GM13977 (cell line): Measurements from ENCODE around the gene CTNNA2.

ENCODE experiments used
- DNase-seq: peaks from one replicate; pipeline ENCODE4 v3.0.0; 2012; ENCODE audit warnings: low spot score
- in situ Hi-C: fragments of 300-500 bp; cut with MboI; formaldehyde crosslinking; loops from one replicate; pipeline ENCODE4 v1.12.0; 2022; ENCODE audit warnings: low sequenced_read_pairs, low pct_unique_long_range_greater_than_20kb, mixed read lengths, inconsistent platforms; ENCODE audit not compliant: unreplicated experiment
- TF ChIP-seq, protein P1 (sequence below): IDR thresholded peaks from 2 replicates; pipeline ENCODE4 v1.5.1; 2012; ENCODE audit warnings: mild to moderate bottlenecking, control low read depth; ENCODE audit not compliant: insufficient read depth; ENCODE audit errors: extremely low read depth, missing control alignments

CTNNA2 gene

GRCh38 chr2:79938648-79939047 lies 425.8 kb downstream of the CTNNA2 start:
- in situ Hi-C loops, result no loop called here
- TF ChIP-seq, protein P1, sequence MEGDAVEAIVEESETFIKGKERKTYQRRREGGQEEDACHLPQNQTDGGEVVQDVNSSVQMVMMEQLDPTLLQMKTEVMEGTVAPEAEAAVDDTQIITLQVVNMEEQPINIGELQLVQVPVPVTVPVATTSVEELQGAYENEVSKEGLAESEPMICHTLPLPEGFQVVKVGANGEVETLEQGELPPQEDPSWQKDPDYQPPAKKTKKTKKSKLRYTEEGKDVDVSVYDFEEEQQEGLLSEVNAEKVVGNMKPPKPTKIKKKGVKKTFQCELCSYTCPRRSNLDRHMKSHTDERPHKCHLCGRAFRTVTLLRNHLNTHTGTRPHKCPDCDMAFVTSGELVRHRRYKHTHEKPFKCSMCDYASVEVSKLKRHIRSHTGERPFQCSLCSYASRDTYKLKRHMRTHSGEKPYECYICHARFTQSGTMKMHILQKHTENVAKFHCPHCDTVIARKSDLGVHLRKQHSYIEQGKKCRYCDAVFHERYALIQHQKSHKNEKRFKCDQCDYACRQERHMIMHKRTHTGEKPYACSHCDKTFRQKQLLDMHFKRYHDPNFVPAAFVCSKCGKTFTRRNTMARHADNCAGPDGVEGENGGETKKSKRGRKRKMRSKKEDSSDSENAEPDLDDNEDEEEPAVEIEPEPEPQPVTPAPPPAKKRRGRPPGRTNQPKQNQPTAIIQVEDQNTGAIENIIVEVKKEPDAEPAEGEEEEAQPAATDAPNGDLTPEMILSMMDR, result no peak
- DNase-seq, result no peak

DNA sequence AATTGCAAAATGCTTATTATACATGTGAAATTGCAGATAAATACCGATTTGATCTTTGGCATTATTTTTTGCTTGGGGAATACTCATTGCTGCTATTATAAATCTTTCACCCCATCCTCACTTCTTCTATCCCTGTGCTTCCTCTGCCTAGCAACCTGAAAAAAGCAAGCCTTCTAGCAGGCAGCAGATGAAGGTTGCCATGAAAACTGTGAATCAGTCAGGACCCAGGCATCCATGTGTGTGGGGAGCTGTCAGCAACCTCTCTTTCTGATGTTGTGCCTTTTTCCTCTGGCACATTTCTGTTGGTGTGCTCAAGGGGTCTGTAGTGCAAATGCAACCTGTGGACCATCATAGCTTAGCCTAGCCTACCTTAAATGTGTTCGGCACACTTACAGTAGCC lies 427.5 kb downstream of the CTNNA2 start:
- TF ChIP-seq, protein P1, result no peak
- in situ Hi-C loops, result no loop called here

GRCh38 chr2:79941179-79941578 lies 428.3 kb downstream of the CTNNA2 start:
- no peak for DNase-seq
- TF ChIP-seq, protein P1, result no peak
- in situ Hi-C loops, result no loop called here

More for the DNA sequence above, 427.5 kb downstream of the CTNNA2 start:
- DNase-seq, result no peak

DNA sequence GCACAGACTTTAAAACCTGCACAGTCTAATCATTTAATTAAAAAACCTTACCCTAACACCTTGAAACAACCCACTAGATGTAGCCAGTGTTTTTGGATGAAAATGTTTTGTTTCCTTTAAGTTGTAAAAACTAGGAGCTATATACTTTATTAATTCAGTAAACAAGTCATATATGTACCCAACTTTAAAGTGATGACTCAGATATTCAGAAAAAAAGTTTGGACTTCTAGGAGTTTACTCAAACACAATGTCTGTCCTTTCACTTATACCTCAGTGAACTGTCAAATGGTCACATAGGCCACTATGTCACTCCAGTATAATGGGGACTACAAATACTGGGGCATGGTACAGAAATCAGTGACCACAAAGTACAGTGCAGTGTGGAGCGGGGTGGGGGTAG lies 431.4 kb downstream of the CTNNA2 start:
- no peak for DNase-seq
- in situ Hi-C loops, result no loop called here
- TF ChIP-seq, protein P1, result no peak

DNA sequence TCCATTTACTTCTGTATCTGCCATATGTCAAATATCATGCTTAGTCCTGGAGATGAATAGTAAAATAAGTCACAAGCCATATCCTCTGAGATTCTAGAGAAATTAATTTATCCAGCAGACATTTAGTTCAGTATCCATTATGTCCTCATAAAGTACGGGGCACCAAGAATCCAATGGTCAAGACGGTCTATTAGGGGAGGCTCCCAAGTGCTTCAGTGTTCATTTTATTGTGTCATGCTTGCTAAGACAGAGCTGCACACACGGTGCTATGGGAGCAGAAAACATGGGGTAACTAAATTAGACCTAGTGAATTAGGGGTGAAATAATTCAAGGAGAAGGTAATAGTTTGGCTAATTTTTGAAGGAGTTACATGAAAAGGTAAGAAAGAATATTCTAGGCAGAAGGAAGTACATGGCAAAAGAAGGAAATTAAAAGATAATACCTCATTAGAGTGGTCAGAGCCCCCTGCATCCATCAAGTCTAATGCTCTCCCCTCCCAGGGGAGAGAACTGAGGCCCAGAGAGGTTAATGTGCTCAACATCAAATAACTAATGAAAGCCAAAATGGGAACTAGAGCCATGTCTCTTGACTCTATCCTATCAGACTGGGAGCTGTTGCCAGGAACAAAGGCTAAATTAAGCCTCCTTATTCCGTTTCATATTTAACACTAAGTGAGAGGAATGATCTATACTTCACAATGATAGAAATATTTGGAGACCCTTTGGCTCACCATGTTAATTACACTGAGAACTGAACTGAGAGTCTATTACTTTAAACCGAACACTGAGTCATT lies 433.0 kb downstream of the CTNNA2 start:
- no peak for DNase-seq
- in situ Hi-C loops, result no loop called here
- TF ChIP-seq, protein P1, result no peak

DNA sequence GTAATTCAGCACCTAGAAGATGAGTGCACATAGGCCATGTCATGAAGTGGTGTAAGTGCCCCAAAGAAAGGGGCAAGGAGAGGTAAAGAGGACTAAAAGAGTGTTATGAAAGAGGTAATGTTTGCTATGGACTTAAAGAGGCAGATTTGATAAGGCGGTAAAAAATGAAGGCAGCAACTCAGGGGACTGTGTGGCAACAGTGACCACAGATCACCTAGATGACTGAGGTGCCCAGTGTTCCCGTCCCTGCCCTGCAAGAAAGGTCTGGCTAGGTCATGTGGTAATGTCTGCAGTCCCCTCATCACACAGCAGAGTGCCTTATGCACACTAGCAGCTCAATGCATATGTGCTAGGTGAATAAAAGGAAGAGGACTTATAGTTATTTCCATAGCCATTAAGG lies 434.9 kb downstream of the CTNNA2 start:
- in situ Hi-C loops, result no loop called here
- TF ChIP-seq, protein P1, result no peak
- DNase-seq, result no peak
